GM23338 (cell line): ENCODE data around the gene CENPE. TPM values are rescaled to one million over a fixed set of nuclear protein-coding genes. Genes with fewer than 3 reads are reported as not detected.

ENCODE experiments used
- ATAC-seq: fragments of 200-7000 bp; cut with Tn5 transposase; 3 replicates; pipeline ENCODE4 v1.9.1; 2020
- DNase-seq: peaks from one replicate; pipeline ENCODE4 v3.0.0-alpha.2; 2015; ENCODE audit warnings: low spot score
- H2AFZ ChIP-seq: fragments of 200-600 bp; sonication (generic); 2 replicates; pipeline ENCODE4 v1.8.0; 2016; ENCODE audit warnings: antibody characterized with exemption, mild to moderate bottlenecking, moderate library complexity
- H3F3A ChIP-seq: fragments of 200-600 bp; sonication (generic); replicated peaks from 2 replicates; pipeline ENCODE4 v1.8.0; 2017; ENCODE audit warnings: antibody characterized with exemption, mixed run types, low read depth
- H3K27ac ChIP-seq: fragments of 200-600 bp; sonication (generic); 2 replicates; pipeline ENCODE4 v1.6.1; 2016; ENCODE audit warnings: low read depth
- H3K27me3 ChIP-seq: fragments of 200-600 bp; sonication (generic); 2 replicates; pipeline ENCODE4 v1.8.0; 2016; ENCODE audit warnings: mild to moderate bottlenecking, mixed run types, moderate library complexity; ENCODE audit not compliant: insufficient read depth
- H3K36me3 ChIP-seq: fragments of 200-600 bp; sonication (generic); 2 replicates; pipeline ENCODE4 v1.8.0; 2016; ENCODE audit warnings: mild to moderate bottlenecking; ENCODE audit not compliant: insufficient read depth
- H3K4me1 ChIP-seq: fragments of 200-600 bp; sonication (generic); 2 replicates; pipeline ENCODE4 v1.8.0; 2016; ENCODE audit warnings: mild to moderate bottlenecking, moderate library complexity; ENCODE audit not compliant: insufficient read depth
- H3K4me2 ChIP-seq: fragments of 200-600 bp; sonication (generic); 2 replicates; pipeline ENCODE4 v1.7.1; 2017; ENCODE audit warnings: mixed run types
- H3K4me3 ChIP-seq: fragments of 200-600 bp; sonication (generic); 2 replicates; pipeline ENCODE4 v1.6.1; 2016; ENCODE audit warnings: mixed run types
- H3K79me2 ChIP-seq: fragments of 200-600 bp; sonication (generic); replicated peaks from 2 replicates; pipeline ENCODE4 v1.8.0; 2017; ENCODE audit warnings: mild to moderate bottlenecking; ENCODE audit not compliant: insufficient read depth
- H3K9me2 ChIP-seq: fragments of 200-600 bp; sonication (generic); 2 replicates; pipeline ENCODE4 v1.8.0; 2017; ENCODE audit not compliant: insufficient read depth
- H4K20me1 ChIP-seq: fragments of 200-600 bp; sonication (generic); replicated peaks from 2 replicates; pipeline ENCODE4 v1.8.0; 2017; ENCODE audit warnings: mild to moderate bottlenecking; ENCODE audit not compliant: insufficient read depth
- H3K27ac Mint-ChIP-seq: 2 replicates; pipeline ENCODE4 v1.8.0; 2020; ENCODE audit warnings: inconsistent platforms, mild to moderate bottlenecking, moderate library complexity, mixed read lengths
- H3K27me3 Mint-ChIP-seq: 3 replicates; pipeline ENCODE4 v1.8.0; 2022; ENCODE audit warnings: low read depth, mild to moderate bottlenecking, moderate library complexity, mixed read lengths, inconsistent platforms; ENCODE audit not compliant: insufficient read depth, poor library complexity
- H3K36me3 Mint-ChIP-seq: 3 replicates; pipeline ENCODE4 v1.8.0; 2021; ENCODE audit warnings: low read depth, mild to moderate bottlenecking, inconsistent platforms, moderate library complexity, mixed read lengths
- H3K4me1 Mint-ChIP-seq: 3 replicates; pipeline ENCODE4 v1.8.0; 2020; ENCODE audit warnings: mild to moderate bottlenecking, inconsistent platforms, mixed read lengths
- H3K4me3 Mint-ChIP-seq: 3 replicates; pipeline ENCODE4 v1.8.0; 2021; ENCODE audit warnings: moderate library complexity, mild to moderate bottlenecking, inconsistent platforms, mixed read lengths
- H3K9me3 Mint-ChIP-seq: 3 replicates; pipeline ENCODE4 v1.8.0; 2020; ENCODE audit warnings: moderate library complexity, mild to moderate bottlenecking, inconsistent platforms, mixed read lengths
- CTCF ChIP-seq, 2 experiments: fragments of 200-600 bp in 1 of 2; sonication (generic) in 1 of 2; conservative IDR thresholded peaks; 2 replicates each; pipeline versions ENCODE4 v1.5.1 to v1.6.1; 2016 to 2017; ENCODE audit warnings: antibody characterized with exemption in 2 of 2, low read depth in 2 of 2, mild to moderate bottlenecking in 2 of 2, moderate library complexity in 1 of 2
- EZH2 ChIP-seq: fragments of 200-600 bp; sonication (generic); IDR thresholded peaks from one replicate; pipeline ENCODE4 v1.8.0; 2017; ENCODE audit warnings: antibody characterized with exemption, mild to moderate bottlenecking, low read depth; ENCODE audit not compliant: unreplicated experiment
- EZH2phosphoT487 ChIP-seq: fragments of 200-600 bp; sonication (generic); IDR thresholded peaks from one replicate; pipeline ENCODE4 v1.8.1; 2018; ENCODE audit warnings: antibody characterized with exemption; ENCODE audit not compliant: unreplicated experiment
- JUNB ChIP-seq: IDR thresholded peaks from one replicate; pipeline ENCODE4 v1.6.1; 2016; ENCODE audit warnings: antibody characterized with exemption; ENCODE audit not compliant: unreplicated experiment
- POLR2AphosphoS5 ChIP-seq: IDR thresholded peaks from 2 replicates; pipeline ENCODE4 v1.6.1; 2016; ENCODE audit warnings: antibody characterized with exemption, low read depth
- REST ChIP-seq: IDR thresholded peaks from one replicate; pipeline ENCODE4 v1.6.1; 2018; ENCODE audit warnings: antibody characterized with exemption; ENCODE audit not compliant: unreplicated experiment
- STAT1 ChIP-seq: IDR thresholded peaks from one replicate; pipeline ENCODE4 v1.6.1; 2016; ENCODE audit warnings: antibody characterized with exemption; ENCODE audit not compliant: unreplicated experiment
- polyA plus RNA-seq: library from polyadenylated mRNA; unstranded; fragments of >200 nt; fragmentation: Nextera tagmentation; extraction: Ambion mirVana; gene quantifications from 2 replicates; pipeline ENCODE4 v1.2.1, GENCODE V29; 2016
- total RNA-seq: library from RNA; depleted of rRNA; stranded (reverse); fragments of >200 nt; shearing (Covaris generic); gene quantifications from 2 replicates; pipeline ENCODE4 v1.2.3, GENCODE V29; 2014
- TF ChIP-seq, protein P1 (sequence below): fragments of 250-450 bp; sonication (Bioruptor Pico); IDR thresholded peaks from 2 replicates; pipeline ENCODE4 v1.5.0; 2020; ENCODE audit warnings: mild to moderate bottlenecking, moderate library complexity
- TF ChIP-seq, protein P2 (sequence below): IDR thresholded peaks from 2 replicates; pipeline ENCODE4 v1.6.1; 2016; ENCODE audit warnings: antibody characterized with exemption

Gene CENPE
- total and polyA plus RNA-seq, 2 experiments from 2014 or later: 42.2 to 46.7 TPM

GRCh38 chr4:103201724-103202123, 3.6 kb upstream of the CENPE start (continued):
- no peak for TF ChIP-seq EZH2
- TF ChIP-seq, protein P1, sequence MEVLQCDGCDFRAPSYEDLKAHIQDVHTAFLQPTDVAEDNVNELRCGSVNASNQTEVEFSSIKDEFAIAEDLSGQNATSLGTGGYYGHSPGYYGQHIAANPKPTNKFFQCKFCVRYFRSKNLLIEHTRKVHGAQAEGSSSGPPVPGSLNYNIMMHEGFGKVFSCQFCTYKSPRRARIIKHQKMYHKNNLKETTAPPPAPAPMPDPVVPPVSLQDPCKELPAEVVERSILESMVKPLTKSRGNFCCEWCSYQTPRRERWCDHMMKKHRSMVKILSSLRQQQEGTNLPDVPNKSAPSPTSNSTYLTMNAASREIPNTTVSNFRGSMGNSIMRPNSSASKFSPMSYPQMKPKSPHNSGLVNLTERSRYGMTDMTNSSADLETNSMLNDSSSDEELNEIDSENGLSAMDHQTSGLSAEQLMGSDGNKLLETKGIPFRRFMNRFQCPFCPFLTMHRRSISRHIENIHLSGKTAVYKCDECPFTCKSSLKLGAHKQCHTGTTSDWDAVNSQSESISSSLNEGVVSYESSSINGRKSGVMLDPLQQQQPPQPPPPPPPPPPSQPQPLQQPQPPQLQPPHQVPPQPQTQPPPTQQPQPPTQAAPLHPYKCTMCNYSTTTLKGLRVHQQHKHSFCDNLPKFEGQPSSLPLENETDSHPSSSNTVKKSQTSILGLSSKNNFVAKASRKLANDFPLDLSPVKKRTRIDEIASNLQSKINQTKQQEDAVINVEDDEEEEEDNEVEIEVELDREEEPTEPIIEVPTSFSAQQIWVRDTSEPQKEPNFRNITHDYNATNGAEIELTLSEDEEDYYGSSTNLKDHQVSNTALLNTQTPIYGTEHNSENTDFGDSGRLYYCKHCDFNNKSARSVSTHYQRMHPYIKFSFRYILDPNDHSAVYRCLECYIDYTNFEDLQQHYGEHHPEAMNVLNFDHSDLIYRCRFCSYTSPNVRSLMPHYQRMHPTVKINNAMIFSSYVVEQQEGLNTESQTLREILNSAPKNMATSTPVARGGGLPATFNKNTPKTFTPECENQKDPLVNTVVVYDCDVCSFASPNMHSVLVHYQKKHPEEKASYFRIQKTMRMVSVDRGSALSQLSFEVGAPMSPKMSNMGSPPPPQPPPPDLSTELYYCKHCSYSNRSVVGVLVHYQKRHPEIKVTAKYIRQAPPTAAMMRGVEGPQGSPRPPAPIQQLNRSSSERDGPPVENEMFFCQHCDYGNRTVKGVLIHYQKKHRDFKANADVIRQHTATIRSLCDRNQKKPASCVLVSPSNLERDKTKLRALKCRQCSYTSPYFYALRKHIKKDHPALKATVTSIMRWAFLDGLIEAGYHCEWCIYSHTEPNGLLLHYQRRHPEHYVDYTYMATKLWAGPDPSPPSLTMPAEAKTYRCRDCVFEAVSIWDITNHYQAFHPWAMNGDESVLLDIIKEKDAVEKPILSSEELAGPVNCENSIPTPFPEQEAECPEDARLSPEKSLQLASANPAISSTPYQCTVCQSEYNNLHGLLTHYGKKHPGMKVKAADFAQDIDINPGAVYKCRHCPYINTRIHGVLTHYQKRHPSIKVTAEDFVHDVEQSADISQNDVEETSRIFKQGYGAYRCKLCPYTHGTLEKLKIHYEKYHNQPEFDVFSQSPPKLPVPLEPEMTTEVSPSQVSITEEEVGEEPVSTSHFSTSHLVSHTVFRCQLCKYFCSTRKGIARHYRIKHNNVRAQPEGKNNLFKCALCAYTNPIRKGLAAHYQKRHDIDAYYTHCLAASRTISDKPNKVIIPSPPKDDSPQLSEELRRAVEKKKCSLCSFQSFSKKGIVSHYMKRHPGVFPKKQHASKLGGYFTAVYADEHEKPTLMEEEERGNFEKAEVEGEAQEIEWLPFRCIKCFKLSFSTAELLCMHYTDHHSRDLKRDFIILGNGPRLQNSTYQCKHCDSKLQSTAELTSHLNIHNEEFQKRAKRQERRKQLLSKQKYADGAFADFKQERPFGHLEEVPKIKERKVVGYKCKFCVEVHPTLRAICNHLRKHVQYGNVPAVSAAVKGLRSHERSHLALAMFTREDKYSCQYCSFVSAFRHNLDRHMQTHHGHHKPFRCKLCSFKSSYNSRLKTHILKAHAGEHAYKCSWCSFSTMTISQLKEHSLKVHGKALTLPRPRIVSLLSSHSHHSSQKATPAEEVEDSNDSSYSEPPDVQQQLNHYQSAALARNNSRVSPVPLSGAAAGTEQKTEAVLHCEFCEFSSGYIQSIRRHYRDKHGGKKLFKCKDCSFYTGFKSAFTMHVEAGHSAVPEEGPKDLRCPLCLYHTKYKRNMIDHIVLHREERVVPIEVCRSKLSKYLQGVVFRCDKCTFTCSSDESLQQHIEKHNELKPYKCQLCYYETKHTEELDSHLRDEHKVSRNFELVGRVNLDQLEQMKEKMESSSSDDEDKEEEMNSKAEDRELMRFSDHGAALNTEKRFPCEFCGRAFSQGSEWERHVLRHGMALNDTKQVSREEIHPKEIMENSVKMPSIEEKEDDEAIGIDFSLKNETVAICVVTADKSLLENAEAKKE (CRISPR knock-in tag): no peak
- no peak for TF ChIP-seq EZH2phosphoT487
- TF ChIP-seq JUNB: no peak
- TF ChIP-seq CTCF (conservative IDR thresholded peaks at IDR 0.05; ENCODE audit: low read depth in 2 of 2): no peak
- no peak for TF ChIP-seq POLR2AphosphoS5

DNA sequence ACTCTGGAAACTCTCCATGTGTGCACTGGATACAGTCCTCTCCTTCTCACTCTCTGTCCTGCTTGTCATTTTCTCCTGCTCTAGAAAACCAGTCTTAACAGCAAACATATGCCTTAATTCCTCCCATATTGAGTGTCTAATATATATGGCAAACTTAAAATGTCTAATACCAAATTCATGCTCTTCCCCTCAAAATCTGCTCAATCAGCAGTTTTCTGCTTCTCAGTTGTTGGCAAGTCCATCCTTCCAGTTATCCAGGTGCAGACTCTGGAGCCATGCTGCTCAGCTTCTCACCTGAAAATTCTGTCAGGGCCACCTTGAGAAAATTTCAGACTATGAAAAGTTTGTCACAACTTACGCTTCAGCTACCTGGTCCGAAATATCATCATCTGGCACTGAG, 3.1 kb upstream of the CENPE start:
- DNase-seq (no peak), ATAC-seq (no peak)
- Histone ChIP-seq H3K27ac (no peak overlapping the region), H3K9me2 (no peaks in the 10 kb centered on the region), H3K4me2 (no peak overlapping the region), H3K36me3 (no peaks in the 10 kb centered on the region; the same call in 1 of the 2 replicates), H3F3A (no peaks in the 10 kb centered on the region), H3K4me3 (no peak overlapping the region), H3K79me2 (peaks cover 17% of the 10 kb centered on the region), H3K4me1 (peaks cover 11% of the 10 kb centered on the region; the same call in 1 of the 2 replicates), H3K27me3 (no peaks in the 10 kb centered on the region), H4K20me1 (no peaks in the 10 kb centered on the region), H2AFZ (peak overlapping the region; percentile 45)
- Mint-ChIP-seq H3K9me3 (no peaks in the 10 kb centered on the region; the same call in 2 of the 3 replicates), H3K36me3 (peaks cover 3% of the 10 kb centered on the region; the same call in 1 of the 3 replicates), H3K27me3 (peaks cover 6% of the 10 kb centered on the region), H3K4me3 (no peak overlapping the region), H3K4me1 (peaks cover 8% of the 10 kb centered on the region), H3K27ac (no peak overlapping the region)
- TF ChIP-seq STAT1: no peak
- TF ChIP-seq, protein P2, sequence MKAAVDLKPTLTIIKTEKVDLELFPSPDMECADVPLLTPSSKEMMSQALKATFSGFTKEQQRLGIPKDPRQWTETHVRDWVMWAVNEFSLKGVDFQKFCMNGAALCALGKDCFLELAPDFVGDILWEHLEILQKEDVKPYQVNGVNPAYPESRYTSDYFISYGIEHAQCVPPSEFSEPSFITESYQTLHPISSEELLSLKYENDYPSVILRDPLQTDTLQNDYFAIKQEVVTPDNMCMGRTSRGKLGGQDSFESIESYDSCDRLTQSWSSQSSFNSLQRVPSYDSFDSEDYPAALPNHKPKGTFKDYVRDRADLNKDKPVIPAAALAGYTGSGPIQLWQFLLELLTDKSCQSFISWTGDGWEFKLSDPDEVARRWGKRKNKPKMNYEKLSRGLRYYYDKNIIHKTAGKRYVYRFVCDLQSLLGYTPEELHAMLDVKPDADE: no peak
- TF ChIP-seq EZH2: no peak
- no peak for TF ChIP-seq EZH2phosphoT487
- TF ChIP-seq POLR2AphosphoS5: no peak
- TF ChIP-seq REST: no peak
- TF ChIP-seq JUNB: no peak
